Trophoblast cell (in vitro differentiated cells and primary cell): ENCODE results near the gene FHIT.

ENCODE experiments used
- DNase-seq, 2 donors: peaks; one replicate each; pipeline ENCODE4 v3.0.0-alpha.2; 2016
- H2AFZ ChIP-seq: 2 replicates; pipeline ENCODE4 v1.6.1; 2013; ENCODE audit warnings: low read length, moderate library complexity, mild to moderate bottlenecking; ENCODE audit not compliant: insufficient read depth, poor library complexity
- H2AK5ac ChIP-seq: 2 replicates; pipeline ENCODE4 v1.6.1; 2013; ENCODE audit warnings: mild to moderate bottlenecking, low read length
- H2BK120ac ChIP-seq: 2 replicates; pipeline ENCODE4 v1.6.1; 2013; ENCODE audit warnings: low read length, mild to moderate bottlenecking, moderate library complexity; ENCODE audit not compliant: insufficient read depth, poor library complexity
- H2BK12ac ChIP-seq: 2 replicates; pipeline ENCODE4 v1.6.1; 2013; ENCODE audit warnings: mild to moderate bottlenecking, low read length, moderate library complexity
- H2BK5ac ChIP-seq: 2 replicates; pipeline ENCODE4 v1.6.1; 2013; ENCODE audit warnings: low read length, low read depth, moderate library complexity, mild to moderate bottlenecking; ENCODE audit not compliant: poor library complexity
- H3K14ac ChIP-seq: 2 replicates; pipeline ENCODE4 v1.6.1; 2013; ENCODE audit warnings: mild to moderate bottlenecking, low read length
- H3K18ac ChIP-seq: 2 replicates; pipeline ENCODE4 v1.6.1; 2013; ENCODE audit warnings: mild to moderate bottlenecking, low read length
- H3K23ac ChIP-seq: 2 replicates; pipeline ENCODE4 v1.6.1; 2013; ENCODE audit warnings: low read length
- H3K27ac ChIP-seq: 2 replicates; pipeline ENCODE4 v1.5.1; 2013; ENCODE audit warnings: low read depth, mild to moderate bottlenecking, inconsistent platforms, low read length, moderate library complexity
- H3K27me3 ChIP-seq: 2 replicates; pipeline ENCODE4 v1.6.1; 2013; ENCODE audit warnings: inconsistent platforms, mild to moderate bottlenecking, low read length, moderate library complexity; ENCODE audit not compliant: insufficient read depth
- H3K36me3 ChIP-seq, 2 experiments: 1 replicate in 1 of 2; 2 replicates in 1 of 2; pipeline ENCODE4 v1.6.1; 2013; ENCODE audit warnings: low read length in 2 of 2, mild to moderate bottlenecking in 2 of 2, moderate library complexity in 1 of 2; ENCODE audit not compliant: insufficient read depth in 2 of 2, control insufficient read depth in 1 of 2
- H3K4ac ChIP-seq: 2 replicates; pipeline ENCODE4 v1.6.1; 2013; ENCODE audit warnings: low read depth, mild to moderate bottlenecking, low read length, moderate library complexity
- H3K4me1 ChIP-seq, 2 experiments: 1 replicate in 1 of 2; 2 replicates in 1 of 2; pipeline ENCODE4 v1.6.1; 2013; ENCODE audit warnings: low read length in 2 of 2, mild to moderate bottlenecking in 2 of 2, moderate library complexity in 1 of 2; ENCODE audit not compliant: insufficient read depth in 2 of 2, control insufficient read depth in 1 of 2
- H3K4me2 ChIP-seq: 2 replicates; pipeline ENCODE4 v1.6.1; 2013; ENCODE audit warnings: inconsistent platforms, mild to moderate bottlenecking, low read length, moderate library complexity
- H3K4me3 ChIP-seq: 2 replicates; pipeline ENCODE4 v1.5.1; 2013; ENCODE audit warnings: mild to moderate bottlenecking, low read depth, low read length, inconsistent platforms
- H3K79me1 ChIP-seq: one replicate; pipeline ENCODE4 v1.6.1; 2013; ENCODE audit warnings: low read length
- H3K79me2 ChIP-seq: 2 replicates; pipeline ENCODE4 v1.6.1; 2013; ENCODE audit warnings: low read length, mild to moderate bottlenecking; ENCODE audit not compliant: control insufficient read depth, insufficient read depth, poor library complexity
- H3K9ac ChIP-seq: 2 replicates; pipeline ENCODE4 v1.6.1; 2013; ENCODE audit warnings: mild to moderate bottlenecking, low read length
- H3K9me3 ChIP-seq: 2 replicates; pipeline ENCODE4 v1.6.1; 2013; ENCODE audit warnings: low read depth, mild to moderate bottlenecking, control low read depth, inconsistent platforms, low read length; ENCODE audit not compliant: insufficient read depth
- H4K12ac ChIP-seq: 2 replicates; pipeline ENCODE4 v1.6.1; 2013; ENCODE audit warnings: low read depth, mild to moderate bottlenecking, low read length, moderate library complexity
- H4K8ac ChIP-seq: 2 replicates; pipeline ENCODE4 v1.6.1; 2013; ENCODE audit warnings: low read depth, mild to moderate bottlenecking, low read length, moderate library complexity
- H4K91ac ChIP-seq: one replicate; pipeline ENCODE4 v1.6.1; 2013; ENCODE audit warnings: low read depth, mild to moderate bottlenecking, low read length, moderate library complexity
- WGBS: extraction: QIAGEN DNeasy Blood & Tissue Kit; methylation state at CpG from one replicate; pipeline ENCODE4 v1.1.7; 2013; ENCODE audit warnings: missing lambda C conversion rate; ENCODE audit not compliant: insufficient read length, insufficient coverage; ENCODE audit errors: extremely low coverage; 5-methylcytosine and 5-hydroxymethylcytosine counted together

The FHIT gene

DNA sequence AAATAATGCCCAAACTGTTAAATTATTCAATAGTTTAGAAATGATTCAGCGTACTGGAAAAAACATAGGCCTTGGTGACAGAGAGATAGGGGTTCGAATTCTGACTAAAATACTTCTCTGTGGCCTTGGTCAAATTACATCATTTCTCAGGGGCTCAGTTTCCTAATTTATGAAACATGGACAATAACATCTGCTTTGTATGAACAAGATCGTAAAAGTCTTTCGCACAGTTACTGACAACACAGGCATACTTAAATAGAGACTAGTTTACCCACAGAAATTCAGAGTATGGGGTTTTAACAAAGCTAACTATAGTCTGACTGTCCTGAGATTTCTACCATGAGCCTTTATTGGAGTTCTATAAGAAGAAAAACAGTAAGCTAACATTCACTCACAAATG, 440.4 kb downstream of the FHIT start:
- Histone ChIP-seq H3K9ac (no peak overlapping the region), H3K4me3 (no peak overlapping the region), H3K79me1 (no peaks in the 10 kb centered on the region), H4K8ac (no peak overlapping the region), H3K23ac (no peak overlapping the region), H3K4me1 (peaks cover 0 to 2% of the 10 kb centered on the region in 2 experiments), H3K27me3 (no peaks in the 10 kb centered on the region), H2BK12ac (no peak overlapping the region), H2AFZ (no peak overlapping the region), H3K14ac (no peak overlapping the region), H4K12ac (no peak overlapping the region), H2AK5ac (no peak overlapping the region), H3K27ac (no peak overlapping the region), H3K36me3 (no peaks in the 10 kb centered on the region), H4K91ac (no peak overlapping the region), H3K18ac (no peak overlapping the region), H2BK5ac (no peak overlapping the region), H3K4ac (no peak overlapping the region), H3K9me3 (no peaks in the 10 kb centered on the region), H3K79me2 (no peaks in the 10 kb centered on the region), H3K4me2 (no peak overlapping the region), H2BK120ac (no peak overlapping the region)
- DNase-seq = no peak
- no CpG with 5 or more reads among the region's 4 CpGs for WGBS

DNA sequence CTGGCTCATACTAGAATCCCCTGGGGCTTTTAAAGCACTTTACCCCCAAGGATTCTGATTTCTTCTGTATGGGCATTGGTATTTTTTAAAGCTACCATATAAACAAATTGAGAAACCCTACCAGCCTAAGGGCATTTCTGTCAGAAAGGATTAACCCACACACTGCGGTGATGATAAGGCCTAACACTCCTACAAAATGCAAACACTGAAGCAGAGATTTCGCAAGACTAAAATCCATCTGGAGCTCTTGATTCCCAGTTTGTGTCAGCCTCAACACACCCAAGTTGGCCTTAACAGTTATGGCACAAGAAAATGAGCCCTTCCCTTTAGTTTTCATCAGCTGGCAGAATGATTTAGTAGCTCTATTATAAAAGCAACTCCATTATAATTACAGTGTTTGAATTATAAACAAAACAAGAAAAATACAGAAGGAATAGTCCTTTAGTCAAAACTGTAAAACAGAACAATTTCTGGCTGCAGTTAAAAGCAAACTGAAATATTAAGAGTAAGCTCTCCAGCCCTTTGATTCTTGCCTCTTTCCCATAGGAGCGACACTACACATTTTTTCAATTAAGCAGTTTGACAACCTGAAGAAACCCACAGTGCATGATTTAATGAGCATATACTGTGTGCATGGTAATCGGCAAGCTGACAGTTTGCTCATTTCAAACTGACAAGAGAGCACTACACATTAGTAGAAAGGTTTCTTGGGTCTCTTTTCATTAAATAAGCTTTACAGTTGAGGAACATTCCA, 441.2 kb downstream of the FHIT start:
- H3K79me1 ChIP-seq = no peaks in the 10 kb centered on the region

DNA sequence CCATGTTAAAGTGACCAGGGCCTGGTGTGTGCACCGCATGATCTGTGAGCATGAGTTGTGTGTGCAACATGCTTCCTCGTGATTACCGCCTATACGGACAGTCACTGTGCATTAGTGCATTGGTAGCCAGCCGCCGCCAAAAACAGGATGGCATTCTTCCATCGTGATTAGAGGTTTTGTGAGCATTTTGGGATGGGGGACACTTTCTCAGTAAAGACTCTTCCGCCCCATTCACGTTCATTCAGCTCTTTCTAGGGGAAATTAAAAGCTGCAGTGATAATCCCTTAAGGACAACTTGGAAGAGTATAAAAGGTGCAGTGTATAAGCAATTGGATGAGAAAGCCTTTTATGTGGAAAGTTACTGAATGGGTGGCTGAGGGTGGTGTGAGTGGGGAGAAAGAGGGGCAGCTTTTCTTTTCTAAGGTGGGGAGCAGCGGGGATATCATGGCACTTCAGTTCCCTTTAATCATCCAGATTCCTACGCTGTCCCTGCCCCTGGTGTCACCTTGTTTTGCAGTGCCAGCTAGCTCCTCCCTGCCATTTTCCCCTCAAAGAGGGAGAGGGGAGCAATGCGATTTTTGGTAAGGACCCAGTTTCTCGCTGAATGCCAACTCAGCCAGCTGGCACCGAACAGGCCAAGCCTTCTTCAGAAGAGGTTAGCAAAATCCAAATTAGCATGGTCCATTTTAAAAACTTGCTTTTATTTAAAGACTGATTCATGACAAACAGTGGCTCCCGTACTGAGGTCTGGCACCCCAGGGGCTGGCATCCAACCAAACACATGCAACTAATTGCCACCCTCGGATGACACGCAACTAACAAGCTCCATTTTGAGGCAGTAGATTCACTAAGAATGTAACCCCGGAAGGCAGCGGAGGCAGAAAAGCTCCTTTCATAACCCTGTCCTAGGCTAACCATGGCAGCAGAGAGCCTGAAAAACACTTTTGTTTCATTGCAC, 447.8 kb downstream of the FHIT start:
- no peaks in the 10 kb centered on the region for H3K79me1 ChIP-seq
- no peaks in the 10 kb centered on the region for H3K36me3 ChIP-seq
- no peak overlapping the region for H3K4ac ChIP-seq
- H4K91ac ChIP-seq = no peak overlapping the region
- H3K4me1 ChIP-seq = no peaks in the 10 kb centered on the region
- H2AFZ ChIP-seq = no peak overlapping the region
- no peaks in the 10 kb centered on the region for H3K9me3 ChIP-seq
- H3K18ac ChIP-seq = no peak overlapping the region
- H3K4me2 ChIP-seq = no peak overlapping the region
- H3K27ac ChIP-seq = no peak overlapping the region
- no peak overlapping the region for H2AK5ac ChIP-seq
- no peak overlapping the region for H2BK120ac ChIP-seq
- no peak overlapping the region for H4K12ac ChIP-seq
- no peak overlapping the region for H2BK12ac ChIP-seq
- no peak overlapping the region for H3K14ac ChIP-seq
- no peaks in the 10 kb centered on the region for H3K79me2 ChIP-seq
- H4K8ac ChIP-seq = no peak overlapping the region
- no peak overlapping the region for H3K23ac ChIP-seq
- no peak overlapping the region for H3K9ac ChIP-seq
- no peaks in the 10 kb centered on the region for H3K27me3 ChIP-seq
- no peak overlapping the region for H3K4me3 ChIP-seq
- H2BK5ac ChIP-seq = no peak overlapping the region
- DNase-seq = no peak
- WGBS = no CpG with 5 or more reads among the region's 19 CpGs

More for the DNA sequence above, 441.2 kb downstream of the FHIT start:
- H4K8ac ChIP-seq = no peak overlapping the region
- no peak overlapping the region for H4K91ac ChIP-seq
- no peak overlapping the region for H2BK5ac ChIP-seq
- no CpG with 5 or more reads among the region's 4 CpGs for WGBS
- no peak overlapping the region for H3K27ac ChIP-seq
- H3K4ac ChIP-seq = no peak overlapping the region
- H3K14ac ChIP-seq = no peak overlapping the region
- H3K23ac ChIP-seq = no peak overlapping the region
- H3K4me1 ChIP-seq = peaks cover 0 to 2% of the 10 kb centered on the region in 2 experiments
- no peak overlapping the region for H3K18ac ChIP-seq
- no peak overlapping the region for H4K12ac ChIP-seq
- H3K9me3 ChIP-seq = no peaks in the 10 kb centered on the region
- H3K27me3 ChIP-seq = no peaks in the 10 kb centered on the region
- H3K9ac ChIP-seq = no peak overlapping the region
- no peaks in the 10 kb centered on the region for H3K79me2 ChIP-seq
- H3K4me3 ChIP-seq = no peak overlapping the region
- H2AK5ac ChIP-seq = no peak overlapping the region
- H3K4me2 ChIP-seq = no peak overlapping the region
- DNase-seq = peak in 1 of 2 donors; percentile 28
- no peak overlapping the region for H2BK12ac ChIP-seq
- H2AFZ ChIP-seq = no peak overlapping the region
- no peaks in the 10 kb centered on the region for H3K36me3 ChIP-seq
- no peak overlapping the region for H2BK120ac ChIP-seq

DNA sequence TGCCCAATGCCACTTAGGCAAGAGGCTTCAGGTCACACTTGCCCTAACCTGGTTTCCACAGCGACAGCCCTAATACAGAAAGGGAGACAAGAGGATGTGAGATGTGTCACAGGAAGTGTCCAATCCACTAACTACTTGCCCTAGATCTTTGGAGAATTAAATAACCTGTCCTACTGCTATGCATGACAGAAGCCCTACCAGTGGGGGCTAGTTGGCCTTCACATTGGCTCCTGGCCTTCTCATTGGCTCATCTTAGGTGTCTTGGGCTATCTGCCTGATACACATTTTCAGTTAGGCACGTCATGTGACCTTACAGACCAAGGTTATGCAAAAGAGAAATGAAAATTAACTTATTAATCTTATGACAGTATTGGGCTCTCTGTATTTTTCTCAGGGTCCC, 449.9 kb downstream of the FHIT start:
- Histone ChIP-seq H2BK120ac (no peak overlapping the region), H3K36me3 (no peaks in the 10 kb centered on the region), H4K91ac (no peak overlapping the region), H3K9me3 (no peaks in the 10 kb centered on the region), H3K27me3 (no peaks in the 10 kb centered on the region), H3K27ac (no peak overlapping the region), H4K12ac (no peak overlapping the region), H4K8ac (no peak overlapping the region), H2AK5ac (no peak overlapping the region), H3K4ac (no peak overlapping the region), H3K4me2 (no peak overlapping the region), H3K4me1 (no peaks in the 10 kb centered on the region), H3K14ac (no peak overlapping the region), H2AFZ (no peak overlapping the region), H3K79me1 (no peaks in the 10 kb centered on the region), H3K79me2 (no peaks in the 10 kb centered on the region), H3K18ac (no peak overlapping the region), H3K9ac (no peak overlapping the region), H3K4me3 (no peak overlapping the region), H3K23ac (no peak overlapping the region), H2BK12ac (no peak overlapping the region), H2BK5ac (no peak overlapping the region)
- no CpG with 5 or more reads among the region's 2 CpGs for WGBS
- no peak for DNase-seq
